ENCODE measurements around the gene CDH8.

CDH8 gene

DNA sequence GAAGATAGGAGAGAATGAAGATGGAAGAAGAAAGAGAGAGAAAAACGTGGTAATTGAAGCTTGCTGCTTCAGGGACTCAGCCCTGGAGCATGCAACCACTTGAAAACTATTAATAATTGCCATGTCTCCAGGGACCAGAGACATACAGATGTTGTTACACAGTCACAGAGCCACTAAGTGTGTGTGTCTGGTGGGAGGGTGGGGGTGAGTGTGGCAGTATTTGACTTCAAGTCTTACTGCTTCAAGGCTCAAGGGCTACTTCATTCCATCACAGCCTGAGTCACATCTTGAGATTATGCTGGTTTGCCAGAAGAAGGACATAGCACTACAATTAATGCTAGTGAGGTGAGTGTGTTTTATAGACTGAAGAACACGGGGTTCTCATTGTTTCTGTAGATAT lies 202.2 kb downstream of the CDH8 start:
- no peaks in the 10 kb centered on the region for H3K9me3 ChIP-seq (replicated peaks; ENCODE audit: low read length)
- H3K36me3 ChIP-seq (ENCODE audit: insufficient read depth, low read length) = no peaks in the 10 kb centered on the region
- no peak overlapping the region for H3K4me3 ChIP-seq (ENCODE audit: low read length)
- no peak overlapping the region for H3K9ac ChIP-seq (ENCODE audit: low read depth, low read length)
- no peak overlapping the region for H3K4me2 ChIP-seq (ENCODE audit: low read length)
- no peaks in the 10 kb centered on the region for H3K4me1 ChIP-seq (ENCODE audit: control insufficient read depth, insufficient read depth, low read length)
- H3K27me3 ChIP-seq (ENCODE audit: control insufficient read depth, insufficient read depth, low read length) = no peaks in the 10 kb centered on the region

- Histone ChIP-seq H3K27me3 (ENCODE audit: control insufficient read depth, insufficient read depth, low read length) (no peaks in the 10 kb centered on the region), H3K36me3 (ENCODE audit: insufficient read depth, low read length) (no peaks in the 10 kb centered on the region), H3K9ac (ENCODE audit: low read depth, low read length) (no peak overlapping the region), H3K9me3 (replicated peaks; ENCODE audit: low read length) (no peaks in the 10 kb centered on the region), H3K4me1 (ENCODE audit: control insufficient read depth, insufficient read depth, low read length) (no peaks in the 10 kb centered on the region), H3K4me3 (ENCODE audit: low read length) (no peak overlapping the region), H3K4me2 (ENCODE audit: low read length) (no peak overlapping the region)
Measured at GRCh38 chr16:61831351-61831917, 204.8 kb downstream of the CDH8 start.

GRCh38 chr16:61829631-61830030 lies 206.6 kb downstream of the CDH8 start:
- no peaks in the 10 kb centered on the region for H3K36me3 ChIP-seq (ENCODE audit: insufficient read depth, low read length)
- H3K4me3 ChIP-seq (ENCODE audit: low read length) = no peak overlapping the region
- H3K4me2 ChIP-seq (ENCODE audit: low read length) = no peak overlapping the region
- no peak overlapping the region for H3K9ac ChIP-seq (ENCODE audit: low read depth, low read length)
- H3K27me3 ChIP-seq (ENCODE audit: control insufficient read depth, insufficient read depth, low read length) = no peaks in the 10 kb centered on the region
- no peaks in the 10 kb centered on the region for H3K4me1 ChIP-seq (ENCODE audit: control insufficient read depth, insufficient read depth, low read length)
- H3K9me3 ChIP-seq (replicated peaks; ENCODE audit: low read length) = no peaks in the 10 kb centered on the region

- Histone ChIP-seq H3K36me3 (ENCODE audit: insufficient read depth, low read length) (no peaks in the 10 kb centered on the region), H3K4me1 (ENCODE audit: control insufficient read depth, insufficient read depth, low read length) (peaks cover 6% of the 10 kb centered on the region), H3K4me2 (ENCODE audit: low read length) (no peak overlapping the region), H3K27me3 (ENCODE audit: control insufficient read depth, insufficient read depth, low read length) (no peaks in the 10 kb centered on the region), H3K4me3 (ENCODE audit: low read length) (no peak overlapping the region), H3K9ac (ENCODE audit: low read depth, low read length) (no peak overlapping the region), H3K9me3 (replicated peaks; ENCODE audit: low read length) (no peaks in the 10 kb centered on the region)
Measured at GRCh38 chr16:61823326-61823725, 212.9 kb downstream of the CDH8 start.

DNA sequence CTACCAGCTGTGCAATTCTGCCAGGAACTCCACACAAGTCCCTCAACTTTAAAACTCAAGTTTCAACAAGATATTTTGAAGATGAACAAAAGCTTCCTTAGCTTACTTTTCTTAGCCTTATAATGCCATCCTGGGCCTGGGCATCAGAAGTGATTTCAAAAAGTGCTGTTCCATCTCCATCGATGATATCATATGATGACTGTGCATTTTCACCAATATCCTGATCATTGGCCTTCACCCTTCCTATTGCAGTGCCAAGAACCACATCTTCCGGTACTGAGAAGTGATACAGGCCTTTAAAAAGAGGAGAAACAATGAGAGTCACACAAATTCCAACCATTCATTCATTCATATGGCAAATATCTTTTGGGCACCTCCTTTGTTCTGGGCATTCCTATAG lies 215.4 kb downstream of the CDH8 start:
- no peak overlapping the region for H3K4me2 ChIP-seq (ENCODE audit: low read length)
- no peak overlapping the region for H3K9ac ChIP-seq (ENCODE audit: low read depth, low read length)
- H3K36me3 ChIP-seq (ENCODE audit: insufficient read depth, low read length) = no peaks in the 10 kb centered on the region
- H3K4me3 ChIP-seq (ENCODE audit: low read length) = no peak overlapping the region
- H3K9me3 ChIP-seq (replicated peaks; ENCODE audit: low read length) = no peaks in the 10 kb centered on the region
- H3K27me3 ChIP-seq (ENCODE audit: control insufficient read depth, insufficient read depth, low read length) = no peaks in the 10 kb centered on the region
- H3K4me1 ChIP-seq (ENCODE audit: control insufficient read depth, insufficient read depth, low read length) = peaks cover 6% of the 10 kb centered on the region

DNA sequence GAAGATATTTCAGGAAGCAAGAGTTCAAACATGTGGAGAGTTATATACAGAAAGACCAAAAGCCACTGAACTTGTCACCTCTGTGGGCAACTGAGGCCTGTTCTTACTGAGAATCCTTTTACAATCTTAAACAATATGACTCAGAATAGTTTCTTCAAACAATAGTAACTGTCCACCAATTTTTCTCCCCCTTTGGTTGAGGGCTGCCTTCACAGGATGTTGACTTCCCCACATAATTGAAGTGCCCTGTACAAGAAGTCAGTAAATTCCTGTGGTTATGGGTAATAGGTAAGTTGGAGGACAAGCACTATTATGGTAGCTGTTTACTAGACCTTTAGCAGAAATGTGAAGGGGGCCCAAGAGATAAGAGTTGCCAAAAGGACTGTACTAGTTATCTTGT lies 215.8 kb downstream of the CDH8 start:
- Histone ChIP-seq H3K4me2 (ENCODE audit: low read length) (no peak overlapping the region), H3K9ac (ENCODE audit: low read depth, low read length) (no peak overlapping the region), H3K36me3 (ENCODE audit: insufficient read depth, low read length) (no peaks in the 10 kb centered on the region), H3K4me3 (ENCODE audit: low read length) (no peak overlapping the region), H3K4me1 (ENCODE audit: control insufficient read depth, insufficient read depth, low read length) (peaks cover 6% of the 10 kb centered on the region), H3K9me3 (replicated peaks; ENCODE audit: low read length) (no peaks in the 10 kb centered on the region), H3K27me3 (ENCODE audit: control insufficient read depth, insufficient read depth, low read length) (no peaks in the 10 kb centered on the region)

GRCh38 chr16:61818850-61819249 lies 217.4 kb downstream of the CDH8 start:
- Histone ChIP-seq H3K4me3 (ENCODE audit: low read length) (no peak overlapping the region), H3K9me3 (replicated peaks; ENCODE audit: low read length) (no peaks in the 10 kb centered on the region), H3K4me1 (ENCODE audit: control insufficient read depth, insufficient read depth, low read length) (peaks cover 6% of the 10 kb centered on the region), H3K4me2 (ENCODE audit: low read length) (no peak overlapping the region), H3K36me3 (ENCODE audit: insufficient read depth, low read length) (no peaks in the 10 kb centered on the region), H3K9ac (ENCODE audit: low read depth, low read length) (no peak overlapping the region), H3K27me3 (ENCODE audit: control insufficient read depth, insufficient read depth, low read length) (no peaks in the 10 kb centered on the region)

GRCh38 chr16:61817583-61818278 lies 218.5 kb downstream of the CDH8 start:
- Histone ChIP-seq H3K4me3 (ENCODE audit: low read length) (no peak overlapping the region), H3K9ac (ENCODE audit: low read depth, low read length) (no peak overlapping the region), H3K27me3 (ENCODE audit: control insufficient read depth, insufficient read depth, low read length) (no peaks in the 10 kb centered on the region), H3K4me1 (ENCODE audit: control insufficient read depth, insufficient read depth, low read length) (peaks cover 6% of the 10 kb centered on the region), H3K4me2 (ENCODE audit: low read length) (no peak overlapping the region), H3K36me3 (ENCODE audit: insufficient read depth, low read length) (no peaks in the 10 kb centered on the region), H3K9me3 (replicated peaks; ENCODE audit: low read length) (no peaks in the 10 kb centered on the region)

- no peaks in the 10 kb centered on the region for H3K36me3 ChIP-seq (ENCODE audit: insufficient read depth, low read length)
- no peak overlapping the region for H3K9ac ChIP-seq (ENCODE audit: low read depth, low read length)
- H3K4me3 ChIP-seq (ENCODE audit: low read length) = no peak overlapping the region
- no peaks in the 10 kb centered on the region for H3K9me3 ChIP-seq (replicated peaks; ENCODE audit: low read length)
- no peak overlapping the region for H3K4me2 ChIP-seq (ENCODE audit: low read length)
- H3K4me1 ChIP-seq (ENCODE audit: control insufficient read depth, insufficient read depth, low read length) = no peaks in the 10 kb centered on the region
- H3K27me3 ChIP-seq (ENCODE audit: control insufficient read depth, insufficient read depth, low read length) = no peaks in the 10 kb centered on the region
Measured at GRCh38 chr16:61814726-61815347, 221.4 kb downstream of the CDH8 start.

GRCh38 chr16:61813339-61813738 lies 222.9 kb downstream of the CDH8 start:
- Histone ChIP-seq H3K4me2 (ENCODE audit: low read length) (no peak overlapping the region), H3K36me3 (ENCODE audit: insufficient read depth, low read length) (no peaks in the 10 kb centered on the region), H3K4me1 (ENCODE audit: control insufficient read depth, insufficient read depth, low read length) (no peaks in the 10 kb centered on the region), H3K27me3 (ENCODE audit: control insufficient read depth, insufficient read depth, low read length) (no peaks in the 10 kb centered on the region), H3K9me3 (replicated peaks; ENCODE audit: low read length) (no peaks in the 10 kb centered on the region), H3K9ac (ENCODE audit: low read depth, low read length) (no peak overlapping the region), H3K4me3 (ENCODE audit: low read length) (no peak overlapping the region)

GRCh38 chr16:61812251-61812650 lies 224.0 kb downstream of the CDH8 start:
- no peak overlapping the region for H3K9ac ChIP-seq (ENCODE audit: low read depth, low read length)
- H3K4me3 ChIP-seq (ENCODE audit: low read length) = no peak overlapping the region
- no peak overlapping the region for H3K4me2 ChIP-seq (ENCODE audit: low read length)
- no peaks in the 10 kb centered on the region for H3K9me3 ChIP-seq (replicated peaks; ENCODE audit: low read length)
- H3K27me3 ChIP-seq (ENCODE audit: control insufficient read depth, insufficient read depth, low read length) = no peaks in the 10 kb centered on the region
- no peaks in the 10 kb centered on the region for H3K4me1 ChIP-seq (ENCODE audit: control insufficient read depth, insufficient read depth, low read length)
- no peaks in the 10 kb centered on the region for H3K36me3 ChIP-seq (ENCODE audit: insufficient read depth, low read length)

GRCh38 chr16:61807551-61807950 lies 228.7 kb downstream of the CDH8 start:
- Histone ChIP-seq H3K27me3 (ENCODE audit: control insufficient read depth, insufficient read depth, low read length) (no peaks in the 10 kb centered on the region), H3K36me3 (ENCODE audit: insufficient read depth, low read length) (no peaks in the 10 kb centered on the region), H3K4me2 (ENCODE audit: low read length) (no peak overlapping the region), H3K9me3 (replicated peaks; ENCODE audit: low read length) (no peaks in the 10 kb centered on the region), H3K4me3 (ENCODE audit: low read length) (no peak overlapping the region), H3K9ac (ENCODE audit: low read depth, low read length) (no peak overlapping the region), H3K4me1 (ENCODE audit: control insufficient read depth, insufficient read depth, low read length) (no peaks in the 10 kb centered on the region)
